ENCODE measurements around the gene DISP3.

DISP3 gene

GRCh38 chr1:11563560-11564069, 84.7 kb downstream of the DISP3 start:
- Histone ChIP-seq H3K36me3 (replicated peaks) (no peaks in the 10 kb centered on the region), H3K27me3 (replicated peaks) (peaks cover 3% of the 10 kb centered on the region), H3K27ac (no peak overlapping the region), H3K4me3 (ENCODE audit: low read depth, low read length) (no peak overlapping the region)
- in situ Hi-C loops (cut with HindIII; ENCODE audit: low pct_ligation_motif_present, low sequenced_read_pairs): no loop called here
- no peak for DNase-seq
- TF ChIP-seq, protein P1, sequence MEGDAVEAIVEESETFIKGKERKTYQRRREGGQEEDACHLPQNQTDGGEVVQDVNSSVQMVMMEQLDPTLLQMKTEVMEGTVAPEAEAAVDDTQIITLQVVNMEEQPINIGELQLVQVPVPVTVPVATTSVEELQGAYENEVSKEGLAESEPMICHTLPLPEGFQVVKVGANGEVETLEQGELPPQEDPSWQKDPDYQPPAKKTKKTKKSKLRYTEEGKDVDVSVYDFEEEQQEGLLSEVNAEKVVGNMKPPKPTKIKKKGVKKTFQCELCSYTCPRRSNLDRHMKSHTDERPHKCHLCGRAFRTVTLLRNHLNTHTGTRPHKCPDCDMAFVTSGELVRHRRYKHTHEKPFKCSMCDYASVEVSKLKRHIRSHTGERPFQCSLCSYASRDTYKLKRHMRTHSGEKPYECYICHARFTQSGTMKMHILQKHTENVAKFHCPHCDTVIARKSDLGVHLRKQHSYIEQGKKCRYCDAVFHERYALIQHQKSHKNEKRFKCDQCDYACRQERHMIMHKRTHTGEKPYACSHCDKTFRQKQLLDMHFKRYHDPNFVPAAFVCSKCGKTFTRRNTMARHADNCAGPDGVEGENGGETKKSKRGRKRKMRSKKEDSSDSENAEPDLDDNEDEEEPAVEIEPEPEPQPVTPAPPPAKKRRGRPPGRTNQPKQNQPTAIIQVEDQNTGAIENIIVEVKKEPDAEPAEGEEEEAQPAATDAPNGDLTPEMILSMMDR (IDR thresholded peaks at IDR 0.05; ENCODE audit: low read depth, low read length, missing control alignments): no peak

DNA sequence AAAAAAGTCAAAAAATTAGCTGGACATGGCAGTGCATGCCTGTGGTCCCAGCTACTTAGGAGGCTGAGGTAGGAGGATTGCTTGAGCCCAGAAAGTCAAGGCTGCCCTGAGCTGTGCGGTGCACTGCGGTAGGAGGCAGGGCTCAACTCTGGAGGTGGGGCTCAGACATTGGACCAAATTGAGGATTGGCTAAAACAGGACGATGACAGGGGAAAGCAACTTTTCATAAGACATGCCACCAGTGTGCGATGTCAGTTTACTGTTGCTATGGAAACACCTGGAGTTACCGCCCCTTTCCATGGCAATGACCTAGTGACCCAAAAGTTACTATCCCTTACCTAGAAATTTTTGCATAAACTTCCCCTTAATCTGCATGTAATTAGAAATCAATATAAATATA, 85.3 kb downstream of the DISP3 start:
- Histone ChIP-seq H3K36me3 (replicated peaks) (no peaks in the 10 kb centered on the region), H3K4me3 (ENCODE audit: low read depth, low read length) (no peak overlapping the region), H3K27ac (no peak overlapping the region), H3K27me3 (replicated peaks) (no peaks in the 10 kb centered on the region)
- TF ChIP-seq, protein P1 (IDR thresholded peaks at IDR 0.05; ENCODE audit: low read depth, low read length, missing control alignments): no peak
- DNase-seq: no peak
- in situ Hi-C loops (cut with HindIII; ENCODE audit: low pct_ligation_motif_present, low sequenced_read_pairs): no loop called here

- DNase-seq: no peak
- in situ Hi-C loops (cut with HindIII; ENCODE audit: low pct_ligation_motif_present, low sequenced_read_pairs): no loop called here
- Histone ChIP-seq H3K27me3 (replicated peaks) (no peaks in the 10 kb centered on the region), H3K27ac (no peak overlapping the region), H3K36me3 (replicated peaks) (no peaks in the 10 kb centered on the region), H3K4me3 (ENCODE audit: low read depth, low read length) (no peak overlapping the region)
- TF ChIP-seq, protein P1 (IDR thresholded peaks at IDR 0.05; ENCODE audit: low read depth, low read length, missing control alignments): no peak
These were observed 87.3 kb downstream of the DISP3 start for GRCh38 chr1:11566042-11566850.

GRCh38 chr1:11567244-11568065, 88.5 kb downstream of the DISP3 start:
- Histone ChIP-seq H3K27ac (no peak overlapping the region), H3K4me3 (ENCODE audit: low read depth, low read length) (no peak overlapping the region), H3K36me3 (replicated peaks) (no peaks in the 10 kb centered on the region), H3K27me3 (replicated peaks) (no peaks in the 10 kb centered on the region)
- TF ChIP-seq, protein P1 (IDR thresholded peaks at IDR 0.05; ENCODE audit: low read depth, low read length, missing control alignments): no peak
- in situ Hi-C loops (cut with HindIII; ENCODE audit: low pct_ligation_motif_present, low sequenced_read_pairs): no loop called here
- no peak for DNase-seq

- no peak overlapping the region for H3K27ac ChIP-seq
- in situ Hi-C loops (cut with HindIII; ENCODE audit: low pct_ligation_motif_present, low sequenced_read_pairs): no loop called here
- DNase-seq: peak; percentile 1
- no peak overlapping the region for H3K4me3 ChIP-seq (ENCODE audit: low read depth, low read length)
- no peaks in the 10 kb centered on the region for H3K27me3 ChIP-seq (replicated peaks)
- H3K36me3 ChIP-seq (replicated peaks): no peaks in the 10 kb centered on the region
- TF ChIP-seq, protein P1 (IDR thresholded peaks at IDR 0.05; ENCODE audit: low read depth, low read length, missing control alignments): no peak
These were observed 89.7 kb downstream of the DISP3 start for GRCh38 chr1:11568687-11569086.

Measured in brain microvascular endothelial cell (primary cell).